GM23248 (cell line): Measurements from ENCODE around the gene OR5I1. TPM values are rescaled to one million over a fixed set of nuclear protein-coding genes. Genes with fewer than 3 reads are reported as not detected.
A peak's percentile ranks its signal among the peaks of the same experiment; 100 is the strongest.

Source experiments
- DNase-seq: peaks from one replicate; pipeline ENCODE4 v3.0.0-alpha.2; 2015
- H2AFZ ChIP-seq: fragments of 200-600 bp; sonication (generic); 2 replicates; pipeline ENCODE4 v1.6.1; 2016; ENCODE audit warnings: antibody characterized with exemption
- H3F3A ChIP-seq: fragments of 200-600 bp; sonication (generic); 2 replicates; pipeline ENCODE4 v1.6.1; 2016; ENCODE audit warnings: mild to moderate bottlenecking, antibody characterized with exemption, mixed run types; ENCODE audit not compliant: insufficient read depth
- H3K27ac ChIP-seq: fragments of 200-600 bp; sonication (generic); 2 replicates; pipeline ENCODE4 v1.5.1; 2016; ENCODE audit warnings: mild to moderate bottlenecking
- H3K27me3 ChIP-seq: fragments of 200-600 bp; sonication (generic); replicated peaks from 2 replicates; pipeline ENCODE4 v1.6.1; 2016; ENCODE audit warnings: mild to moderate bottlenecking; ENCODE audit not compliant: insufficient read depth
- H3K36me3 ChIP-seq: fragments of 200-600 bp; sonication (generic); 2 replicates; pipeline ENCODE4 v1.6.1; 2016; ENCODE audit warnings: low read depth, mild to moderate bottlenecking
- H3K4me1 ChIP-seq: fragments of 200-600 bp; sonication (generic); 2 replicates; pipeline ENCODE4 v1.6.1; 2016; ENCODE audit warnings: mild to moderate bottlenecking; ENCODE audit not compliant: insufficient read depth
- H3K4me2 ChIP-seq: fragments of 200-600 bp; sonication (generic); one replicate; pipeline ENCODE4 v1.6.1; 2016; ENCODE audit warnings: mild to moderate bottlenecking; ENCODE audit not compliant: unreplicated experiment
- H3K4me3 ChIP-seq: fragments of 200-600 bp; sonication (generic); 2 replicates; pipeline ENCODE4 v1.5.1; 2016; ENCODE audit warnings: mild to moderate bottlenecking
- H3K79me2 ChIP-seq: fragments of 200-600 bp; sonication (generic); 2 replicates; pipeline ENCODE4 v1.6.1; 2016; ENCODE audit warnings: mild to moderate bottlenecking; ENCODE audit not compliant: insufficient read depth
- H3K9ac ChIP-seq: fragments of 200-600 bp; sonication (generic); 2 replicates; pipeline ENCODE4 v1.6.1; 2016; ENCODE audit warnings: mild to moderate bottlenecking
- H3K9me2 ChIP-seq: fragments of 200-600 bp; sonication (generic); 2 replicates; pipeline ENCODE4 v1.6.1; 2016; ENCODE audit warnings: mixed run types, mild to moderate bottlenecking, moderate library complexity; ENCODE audit not compliant: insufficient read depth
- H3K9me3 ChIP-seq: fragments of 200-600 bp; sonication (generic); one replicate; pipeline ENCODE4 v1.6.1; 2017; ENCODE audit warnings: low read depth
- H4K20me1 ChIP-seq: fragments of 200-600 bp; sonication (generic); 2 replicates; pipeline ENCODE4 v1.6.0; 2016; ENCODE audit not compliant: insufficient read depth
- EZH2 ChIP-seq: fragments of 200-600 bp; sonication (generic); IDR thresholded peaks from 2 replicates; pipeline ENCODE4 v1.6.1; 2018; ENCODE audit warnings: antibody characterized with exemption, mild to moderate bottlenecking; ENCODE audit not compliant: insufficient read depth, poor library complexity, severe bottlenecking
- EZH2phosphoT487 ChIP-seq: fragments of 200-600 bp; sonication (generic); IDR thresholded peaks from 2 replicates; pipeline ENCODE4 v1.6.1; 2018; ENCODE audit warnings: antibody characterized with exemption, moderate library complexity, mild to moderate bottlenecking, low read depth; ENCODE audit not compliant: insufficient read depth
- WGBS, 2 experiments: methylation state at CpG; one replicate each; pipeline ENCODE4 v1.1.6; 2015 to 2017; ENCODE audit warnings: low lambda C conversion rate in 2 of 2, low coverage in 1 of 2; ENCODE audit errors: missing lambda C conversion rate in 2 of 2; 5-methylcytosine and 5-hydroxymethylcytosine counted together
- in situ Hi-C: fragments of 300-500 bp; cut with MboI; formaldehyde crosslinking; loops from 2 replicates; pipeline ENCODE4 v1.15.0; 2020
- polyA plus RNA-seq: library from polyadenylated mRNA; unstranded; fragments of >200 nt; fragmentation: Nextera tagmentation; extraction: Ambion mirVana; gene quantifications from 2 replicates; pipeline ENCODE4 v1.2.1, GENCODE V29; 2016
- total RNA-seq: library from RNA; depleted of rRNA; stranded (reverse); fragments of >200 nt; shearing (Covaris generic); gene quantifications from 2 replicates; pipeline ENCODE4 v1.2.3, GENCODE V29; 2014

The OR5I1 gene
- total and polyA plus RNA-seq, 2 experiments from 2014 or later = not detected

DNA sequence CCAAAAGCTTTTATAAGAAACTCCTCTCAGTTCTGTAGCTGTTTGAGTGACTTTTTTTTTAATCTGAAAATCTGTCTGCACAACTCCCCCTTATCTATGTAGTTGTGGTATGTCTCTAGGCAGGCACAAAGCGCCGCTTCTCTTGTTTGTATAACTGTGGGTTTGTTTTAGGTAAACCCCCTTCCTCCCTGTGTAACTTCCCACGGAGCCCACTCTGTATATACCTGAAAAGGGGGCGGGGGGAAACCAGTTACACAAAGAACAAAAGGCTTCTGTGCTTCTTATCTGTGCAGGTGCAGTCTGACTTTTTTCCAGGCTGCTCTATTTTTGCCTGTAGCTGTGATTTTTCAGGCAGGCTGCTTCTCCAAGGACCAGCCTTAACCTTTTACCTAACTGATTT, 20.3 kb upstream of the OR5I1 start:
- in situ Hi-C loops = no loop called here
- DNase-seq = no peak
- H2AFZ ChIP-seq = no peak overlapping the region
- H3K79me2 ChIP-seq = no peaks in the 10 kb centered on the region
- no peak overlapping the region for H3K9ac ChIP-seq
- no peaks in the 10 kb centered on the region for H3F3A ChIP-seq
- H3K9me3 ChIP-seq = no peaks in the 10 kb centered on the region
- H3K27ac ChIP-seq = no peak overlapping the region
- H4K20me1 ChIP-seq = no peaks in the 10 kb centered on the region
- TF ChIP-seq EZH2 = no peak
- no peak for TF ChIP-seq EZH2phosphoT487
- 4 to 12% methylated on average over 4 of the region's 4 CpGs for WGBS, 2 experiments
- no peaks in the 10 kb centered on the region for H3K4me1 ChIP-seq
- no peaks in the 10 kb centered on the region for H3K36me3 ChIP-seq
- H3K4me3 ChIP-seq = no peak overlapping the region
- H3K9me2 ChIP-seq = no peaks in the 10 kb centered on the region
- H3K27me3 ChIP-seq = no peaks in the 10 kb centered on the region
- no peak overlapping the region for H3K4me2 ChIP-seq

DNA sequence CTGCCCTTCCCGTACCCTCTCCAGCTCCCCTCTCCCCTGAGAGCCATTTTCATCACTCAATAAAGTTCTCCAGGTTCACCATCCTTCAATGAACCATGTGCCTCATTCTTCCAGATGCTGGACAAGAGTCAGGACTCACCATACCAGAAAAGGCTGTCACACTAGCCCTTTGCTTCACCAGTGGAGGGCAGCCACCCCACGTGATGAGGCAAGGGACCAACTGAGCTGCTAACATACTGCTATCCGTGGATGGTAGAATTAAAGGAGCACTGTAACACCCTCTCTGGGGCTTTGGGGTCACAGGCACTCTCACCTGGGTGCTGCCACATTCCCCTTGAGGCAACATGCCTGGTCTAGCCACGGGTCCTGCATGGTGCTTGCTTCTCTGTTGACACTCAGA, 13.1 kb upstream of the OR5I1 start:
- no peak overlapping the region for H3K4me3 ChIP-seq
- TF ChIP-seq EZH2 (no peak), EZH2phosphoT487 (no peak)
- in situ Hi-C loops = loop anchor here (25.0 kb wide), 1 partner anchor 838 kb away; no protein-coding TSS in a partner anchor

DNA sequence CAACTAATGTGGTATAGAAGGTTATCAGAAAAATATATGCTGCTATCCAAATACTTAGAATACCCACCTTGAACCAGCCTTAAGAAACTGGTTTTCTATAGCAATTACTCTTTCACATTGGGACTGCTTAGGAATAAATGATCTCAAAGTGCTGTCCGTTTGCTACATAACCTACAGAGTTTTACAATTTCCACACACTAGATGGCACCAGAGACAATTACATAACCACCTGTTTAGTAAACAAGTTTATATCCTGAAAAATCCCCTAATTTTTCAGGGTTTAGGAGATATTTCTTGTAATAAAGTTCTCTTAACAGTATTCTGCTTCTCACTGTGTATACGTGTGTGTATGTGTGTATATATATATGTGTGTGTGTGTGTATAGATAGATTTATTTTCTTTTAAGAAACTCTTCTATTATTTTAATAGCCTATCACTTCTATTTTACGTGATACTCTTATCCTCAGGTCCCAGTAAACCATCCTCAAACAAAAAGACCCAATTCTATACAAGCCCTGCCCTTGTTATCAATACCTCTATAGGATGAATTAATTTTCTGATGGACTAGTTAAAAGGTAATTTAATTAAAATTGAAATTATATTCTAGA, 6.7 kb upstream of the OR5I1 start:
- no peak overlapping the region for H3K9ac ChIP-seq
- no peaks in the 10 kb centered on the region for H4K20me1 ChIP-seq
- in situ Hi-C loops = loop anchor here (25.0 kb wide), 1 partner anchor 844 kb away; no protein-coding TSS in a partner anchor
- H3K79me2 ChIP-seq = no peaks in the 10 kb centered on the region
- H3K27me3 ChIP-seq = no peaks in the 10 kb centered on the region
- no peak overlapping the region for H2AFZ ChIP-seq
- 1 to 5% methylated on average over 3 of the region's 3 CpGs for WGBS, 2 experiments
- no peak overlapping the region for H3K4me3 ChIP-seq
- TF ChIP-seq EZH2 (no peak), EZH2phosphoT487 (no peak)
- H3F3A ChIP-seq = no peaks in the 10 kb centered on the region
- no peak overlapping the region for H3K4me2 ChIP-seq
- DNase-seq = peak; percentile 49
- H3K9me2 ChIP-seq = no peaks in the 10 kb centered on the region
- H3K27ac ChIP-seq = no peak overlapping the region
- no peaks in the 10 kb centered on the region for H3K9me3 ChIP-seq
- H3K36me3 ChIP-seq = no peaks in the 10 kb centered on the region
- no peaks in the 10 kb centered on the region for H3K4me1 ChIP-seq

More for the DNA sequence above, 13.1 kb upstream of the OR5I1 start:
- Histone ChIP-seq H3K27ac (no peak overlapping the region), H3F3A (no peaks in the 10 kb centered on the region), H2AFZ (no peak overlapping the region), H3K4me2 (no peak overlapping the region), H3K9ac (no peak overlapping the region), H3K79me2 (no peaks in the 10 kb centered on the region), H3K4me1 (no peaks in the 10 kb centered on the region), H3K27me3 (no peaks in the 10 kb centered on the region), H3K36me3 (no peaks in the 10 kb centered on the region), H3K9me3 (no peaks in the 10 kb centered on the region), H3K9me2 (no peaks in the 10 kb centered on the region), H4K20me1 (no peaks in the 10 kb centered on the region)
- DNase-seq = no peak
- WGBS, 2 experiments = 4 to 6% methylated on average over 4 of the region's 4 CpGs

DNA sequence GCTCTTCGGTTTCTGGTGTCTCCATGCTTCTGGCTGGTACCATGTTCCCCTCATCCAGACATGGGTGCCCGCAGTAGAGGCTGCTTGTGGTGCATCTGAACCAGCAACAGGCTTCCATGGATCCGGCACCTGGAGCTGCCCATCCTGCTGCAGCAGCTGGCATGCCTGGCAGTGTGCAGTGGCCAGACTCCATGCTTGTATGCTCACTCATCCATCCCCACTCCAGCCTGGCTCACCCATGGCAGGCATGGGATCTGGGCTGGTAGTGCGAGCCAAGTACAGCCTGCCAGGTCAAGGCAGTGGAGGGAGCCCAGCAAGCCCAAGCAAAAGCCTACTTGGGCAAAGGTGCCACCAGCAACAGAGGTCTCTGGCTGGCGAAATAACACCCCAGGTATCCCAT, 15.7 kb downstream of the OR5I1 start:
- in situ Hi-C loops = no loop called here
- Histone ChIP-seq H3K9me2 (no peaks in the 10 kb centered on the region), H3K9ac (no peak overlapping the region), H3K36me3 (no peaks in the 10 kb centered on the region), H3F3A (no peaks in the 10 kb centered on the region), H3K27ac (no peak overlapping the region), H3K4me3 (no peak overlapping the region), H3K9me3 (no peaks in the 10 kb centered on the region), H3K27me3 (no peaks in the 10 kb centered on the region), H3K4me1 (no peaks in the 10 kb centered on the region), H3K4me2 (no peak overlapping the region), H2AFZ (no peak overlapping the region), H3K79me2 (no peaks in the 10 kb centered on the region), H4K20me1 (no peaks in the 10 kb centered on the region)
- no peak for DNase-seq
- TF ChIP-seq EZH2 = no peak
- no peak for TF ChIP-seq EZH2phosphoT487
- WGBS, 2 experiments = 13 to 26% methylated on average over 5 of the region's 5 CpGs
